WTC11 (cell line): ENCODE results near the gene CCDC3. TPM values are rescaled to one million over a fixed set of nuclear protein-coding genes. Genes with fewer than 3 reads are reported as not detected.

Source experiments
- ATAC-seq: fragments of 200-7000 bp; cut with Tn5 transposase; 2 replicates; pipeline ENCODE4 v1.10.0; 2021; ENCODE audit warnings: mild to moderate bottlenecking, moderate library complexity
- CTCF ChIA-PET: fragments of 300-600 bp; sonication (Branson Sonifier 250); formaldehyde crosslinking; loops from one replicate; lab custom pipeline; 2021; ENCODE audit warnings: antibody characterized with exemption; lab: Charles Lee
- POLR2A ChIA-PET: fragments of 350-600 bp; sonication (Branson Sonifier 250); formaldehyde crosslinking; loops from one replicate; lab custom pipeline; 2021; ENCODE audit warnings: antibody characterized with exemption; lab: Charles Lee
- DNase-seq: peaks from one replicate; pipeline ENCODE4 v3.0.0; 2021; ENCODE audit warnings: low spot score
- H3K27ac Mint-ChIP-seq: 2 replicates; pipeline ENCODE4 v1.8.0; 2021; ENCODE audit warnings: mixed read lengths
- H3K27me3 Mint-ChIP-seq: 2 replicates; pipeline ENCODE4 v1.8.0; 2021; ENCODE audit warnings: low read depth, mild to moderate bottlenecking, moderate library complexity, mixed read lengths
- H3K36me3 Mint-ChIP-seq: 2 replicates; pipeline ENCODE4 v1.8.0; 2021; ENCODE audit warnings: mixed read lengths
- H3K4me1 Mint-ChIP-seq: 2 replicates; pipeline ENCODE4 v1.8.0; 2022; ENCODE audit warnings: mixed read lengths
- H3K4me3 Mint-ChIP-seq: 2 replicates; pipeline ENCODE4 v1.8.0; 2021; ENCODE audit warnings: mild to moderate bottlenecking, moderate library complexity, mixed read lengths
- H3K9me3 Mint-ChIP-seq: 2 replicates; pipeline ENCODE4 v1.8.0; 2021; ENCODE audit warnings: mixed read lengths
- EMX1 ChIP-seq: fragments of 250-450 bp; sonication (Bioruptor Pico); IDR thresholded peaks from 2 replicates; pipeline ENCODE4 v1.8.0; 2021; ENCODE audit warnings: mild to moderate bottlenecking
- FOXK1 ChIP-seq: sonication (generic); formaldehyde crosslinking; IDR thresholded peaks from 2 replicates; pipeline ENCODE4 v1.8.0; 2022; ENCODE audit warnings: mild to moderate bottlenecking, moderate library complexity, missing genetic modification reagents
- GTF2I ChIP-seq: fragments of 250-450 bp; sonication (Bioruptor Pico); conservative IDR thresholded peaks from 2 replicates; pipeline ENCODE4 v1.4.0; 2021; ENCODE audit warnings: mild to moderate bottlenecking
- MYBL2 ChIP-seq: sonication (generic); formaldehyde crosslinking; IDR thresholded peaks from 2 replicates; pipeline ENCODE4 v1.8.1; 2023; ENCODE audit warnings: mild to moderate bottlenecking, moderate library complexity, missing genetic modification reagents
- NR1H2 ChIP-seq: sonication (generic); formaldehyde crosslinking; IDR thresholded peaks from 2 replicates; pipeline ENCODE4 v1.9.0; 2021; ENCODE audit warnings: mild to moderate bottlenecking, moderate library complexity, missing genetic modification reagents
- PRRX2 ChIP-seq: fragments of 250-450 bp; sonication (Bioruptor Pico); IDR thresholded peaks from 2 replicates; pipeline ENCODE4 v1.8.0; 2021; ENCODE audit warnings: mild to moderate bottlenecking
- SMAD4 ChIP-seq: sonication (generic); formaldehyde crosslinking; IDR thresholded peaks from 2 replicates; pipeline ENCODE4 v1.8.0; 2022; ENCODE audit warnings: mild to moderate bottlenecking, missing genetic modification reagents
- ZNF232 ChIP-seq: sonication (generic); formaldehyde crosslinking; IDR thresholded peaks from 2 replicates; pipeline ENCODE4 v1.8.0; 2022; ENCODE audit warnings: mild to moderate bottlenecking, missing genetic modification reagents
- total RNA-seq: library from RNA; stranded (reverse); gene quantifications from 3 replicates; pipeline ENCODE4 v1.2.3, GENCODE V29; 2021
- TF ChIP-seq, protein P1 (sequence below): sonication (generic); formaldehyde crosslinking; IDR thresholded peaks from 2 replicates; pipeline ENCODE4 v1.8.0; 2022; ENCODE audit warnings: mild to moderate bottlenecking, missing genetic modification reagents
- TF ChIP-seq, protein P2 (sequence below): fragments of 200-600 bp; IDR thresholded peaks from 2 replicates; pipeline ENCODE4 v1.8.0; 2022; ENCODE audit warnings: antibody characterized with exemption
- TF ChIP-seq, protein P3 (sequence below): sonication (generic); formaldehyde crosslinking; IDR thresholded peaks from 2 replicates; pipeline ENCODE4 v1.8.1; 2022; ENCODE audit warnings: low read depth, missing genetic modification reagents, borderline replicate concordance
- TF ChIP-seq, protein P4 (sequence below): fragments of 250-450 bp; sonication (Bioruptor Pico); IDR thresholded peaks from 2 replicates; pipeline ENCODE4 v1.9.0; 2021; ENCODE audit warnings: mild to moderate bottlenecking
- TF ChIP-seq, protein P5 (sequence below): fragments of 250-450 bp; sonication (Bioruptor Pico); IDR thresholded peaks from 2 replicates; pipeline ENCODE4 v1.9.0; 2021; ENCODE audit warnings: moderate library complexity, mild to moderate bottlenecking, inconsistent platforms, borderline replicate concordance
- TF ChIP-seq, protein P6 (sequence below): sonication (generic); formaldehyde crosslinking; IDR thresholded peaks from 2 replicates; pipeline ENCODE4 v1.8.0; 2022; ENCODE audit warnings: missing genetic modification reagents
- TF ChIP-seq, protein P7 (sequence below): sonication (generic); formaldehyde crosslinking; IDR thresholded peaks from 2 replicates; pipeline ENCODE4 v1.8.0; 2022; ENCODE audit warnings: mild to moderate bottlenecking, missing genetic modification reagents
- TF ChIP-seq, protein P8 (sequence below): sonication (generic); formaldehyde crosslinking; IDR thresholded peaks from 2 replicates; pipeline ENCODE4 v1.8.0; 2022; ENCODE audit warnings: mild to moderate bottlenecking, missing genetic modification reagents
- TF ChIP-seq, protein P9 (sequence below): fragments of 250-450 bp; sonication (Bioruptor Pico); IDR thresholded peaks from 2 replicates; pipeline ENCODE4 v1.9.0; 2021; ENCODE audit warnings: mild to moderate bottlenecking, borderline replicate concordance

CCDC3 gene
- total RNA-seq, 1 experiment from 2014 or later, result 3.5 TPM

DNA sequence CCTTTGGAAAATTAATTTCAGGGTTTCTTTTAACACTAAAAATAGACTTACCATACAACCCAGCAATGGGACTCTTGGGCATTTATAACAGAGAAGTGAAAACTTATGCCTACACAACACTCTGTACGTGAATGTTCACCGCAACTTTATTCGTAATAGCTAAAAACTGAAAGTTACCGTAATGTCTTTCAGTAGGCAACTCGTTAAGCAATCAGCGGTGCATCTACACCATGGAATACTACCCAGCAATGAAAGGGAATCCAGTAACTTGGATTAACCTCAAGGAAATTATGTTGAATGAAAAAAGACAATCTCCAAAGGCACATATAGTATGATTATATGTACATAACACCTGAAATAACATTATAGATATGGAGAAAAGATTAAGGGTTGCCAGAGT is 16.2 kb downstream of the CCDC3 start:
- no peaks in the 10 kb centered on the region for H3K36me3 Mint-ChIP-seq
- H3K27me3 Mint-ChIP-seq, result no peaks in the 10 kb centered on the region
- ATAC-seq (no peak), DNase-seq (no peak)
- CTCF ChIA-PET, result no interaction called here
- no peaks in the 10 kb centered on the region for H3K4me1 Mint-ChIP-seq
- H3K9me3 Mint-ChIP-seq, result peaks cover 13% of the 10 kb centered on the region
- H3K4me3 Mint-ChIP-seq, result no peak overlapping the region
- TF ChIP-seq PRRX2 (CRISPR knock-in tag) (no peak), SMAD4 (CRISPR knock-in tag) (no peak), MYBL2 (no peak), FOXK1 (CRISPR knock-in tag) (no peak), EMX1 (CRISPR knock-in tag) (no peak), GTF2I (no peak)
- TF ChIP-seq, protein P1, sequence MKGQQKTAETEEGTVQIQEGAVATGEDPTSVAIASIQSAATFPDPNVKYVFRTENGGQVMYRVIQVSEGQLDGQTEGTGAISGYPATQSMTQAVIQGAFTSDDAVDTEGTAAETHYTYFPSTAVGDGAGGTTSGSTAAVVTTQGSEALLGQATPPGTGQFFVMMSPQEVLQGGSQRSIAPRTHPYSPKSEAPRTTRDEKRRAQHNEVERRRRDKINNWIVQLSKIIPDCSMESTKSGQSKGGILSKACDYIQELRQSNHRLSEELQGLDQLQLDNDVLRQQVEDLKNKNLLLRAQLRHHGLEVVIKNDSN (CRISPR knock-in tag), result no peak
- TF ChIP-seq, protein P2, sequence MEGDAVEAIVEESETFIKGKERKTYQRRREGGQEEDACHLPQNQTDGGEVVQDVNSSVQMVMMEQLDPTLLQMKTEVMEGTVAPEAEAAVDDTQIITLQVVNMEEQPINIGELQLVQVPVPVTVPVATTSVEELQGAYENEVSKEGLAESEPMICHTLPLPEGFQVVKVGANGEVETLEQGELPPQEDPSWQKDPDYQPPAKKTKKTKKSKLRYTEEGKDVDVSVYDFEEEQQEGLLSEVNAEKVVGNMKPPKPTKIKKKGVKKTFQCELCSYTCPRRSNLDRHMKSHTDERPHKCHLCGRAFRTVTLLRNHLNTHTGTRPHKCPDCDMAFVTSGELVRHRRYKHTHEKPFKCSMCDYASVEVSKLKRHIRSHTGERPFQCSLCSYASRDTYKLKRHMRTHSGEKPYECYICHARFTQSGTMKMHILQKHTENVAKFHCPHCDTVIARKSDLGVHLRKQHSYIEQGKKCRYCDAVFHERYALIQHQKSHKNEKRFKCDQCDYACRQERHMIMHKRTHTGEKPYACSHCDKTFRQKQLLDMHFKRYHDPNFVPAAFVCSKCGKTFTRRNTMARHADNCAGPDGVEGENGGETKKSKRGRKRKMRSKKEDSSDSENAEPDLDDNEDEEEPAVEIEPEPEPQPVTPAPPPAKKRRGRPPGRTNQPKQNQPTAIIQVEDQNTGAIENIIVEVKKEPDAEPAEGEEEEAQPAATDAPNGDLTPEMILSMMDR, result no peak
- TF ChIP-seq, protein P3, sequence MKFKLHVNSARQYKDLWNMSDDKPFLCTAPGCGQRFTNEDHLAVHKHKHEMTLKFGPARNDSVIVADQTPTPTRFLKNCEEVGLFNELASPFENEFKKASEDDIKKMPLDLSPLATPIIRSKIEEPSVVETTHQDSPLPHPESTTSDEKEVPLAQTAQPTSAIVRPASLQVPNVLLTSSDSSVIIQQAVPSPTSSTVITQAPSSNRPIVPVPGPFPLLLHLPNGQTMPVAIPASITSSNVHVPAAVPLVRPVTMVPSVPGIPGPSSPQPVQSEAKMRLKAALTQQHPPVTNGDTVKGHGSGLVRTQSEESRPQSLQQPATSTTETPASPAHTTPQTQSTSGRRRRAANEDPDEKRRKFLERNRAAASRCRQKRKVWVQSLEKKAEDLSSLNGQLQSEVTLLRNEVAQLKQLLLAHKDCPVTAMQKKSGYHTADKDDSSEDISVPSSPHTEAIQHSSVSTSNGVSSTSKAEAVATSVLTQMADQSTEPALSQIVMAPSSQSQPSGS (CRISPR knock-in tag), result no peak
- POLR2A ChIA-PET, result no interaction called here
- H3K27ac Mint-ChIP-seq, result no peak overlapping the region

DNA sequence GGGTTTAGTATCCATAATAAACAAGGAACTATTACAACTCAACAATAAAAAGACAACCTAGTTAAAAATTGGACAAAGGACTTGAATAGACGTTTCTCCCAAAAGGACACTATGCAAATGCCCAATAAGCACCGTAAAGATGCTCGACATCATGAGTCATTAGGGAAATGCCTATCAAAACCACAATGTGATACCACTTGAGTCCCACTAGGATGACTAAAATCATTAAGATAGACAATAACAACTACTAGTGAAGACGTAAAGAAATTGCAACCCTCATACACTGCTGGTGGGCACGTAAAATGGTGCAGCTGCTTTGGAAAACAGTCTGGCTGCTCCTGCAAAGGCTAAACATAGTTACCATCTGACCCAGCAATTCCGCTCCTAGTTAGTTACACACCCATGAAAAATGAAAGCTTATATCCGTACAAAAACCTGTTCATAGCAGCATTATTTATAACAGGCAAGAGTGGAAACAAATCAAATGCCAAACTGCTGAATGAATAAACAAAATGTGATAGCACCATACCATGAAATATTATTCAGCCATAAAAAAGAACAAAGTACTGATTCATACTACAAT is 17.3 kb downstream of the CCDC3 start:
- Mint-ChIP-seq H3K27me3 (no peaks in the 10 kb centered on the region), H3K4me3 (no peak overlapping the region), H3K27ac (no peak overlapping the region), H3K4me1 (no peaks in the 10 kb centered on the region), H3K9me3 (peaks cover 13% of the 10 kb centered on the region), H3K36me3 (no peaks in the 10 kb centered on the region)
- DNase-seq (no peak), ATAC-seq (no peak)
- POLR2A ChIA-PET, result no interaction called here
- CTCF ChIA-PET, result no interaction called here
- TF ChIP-seq, protein P4, sequence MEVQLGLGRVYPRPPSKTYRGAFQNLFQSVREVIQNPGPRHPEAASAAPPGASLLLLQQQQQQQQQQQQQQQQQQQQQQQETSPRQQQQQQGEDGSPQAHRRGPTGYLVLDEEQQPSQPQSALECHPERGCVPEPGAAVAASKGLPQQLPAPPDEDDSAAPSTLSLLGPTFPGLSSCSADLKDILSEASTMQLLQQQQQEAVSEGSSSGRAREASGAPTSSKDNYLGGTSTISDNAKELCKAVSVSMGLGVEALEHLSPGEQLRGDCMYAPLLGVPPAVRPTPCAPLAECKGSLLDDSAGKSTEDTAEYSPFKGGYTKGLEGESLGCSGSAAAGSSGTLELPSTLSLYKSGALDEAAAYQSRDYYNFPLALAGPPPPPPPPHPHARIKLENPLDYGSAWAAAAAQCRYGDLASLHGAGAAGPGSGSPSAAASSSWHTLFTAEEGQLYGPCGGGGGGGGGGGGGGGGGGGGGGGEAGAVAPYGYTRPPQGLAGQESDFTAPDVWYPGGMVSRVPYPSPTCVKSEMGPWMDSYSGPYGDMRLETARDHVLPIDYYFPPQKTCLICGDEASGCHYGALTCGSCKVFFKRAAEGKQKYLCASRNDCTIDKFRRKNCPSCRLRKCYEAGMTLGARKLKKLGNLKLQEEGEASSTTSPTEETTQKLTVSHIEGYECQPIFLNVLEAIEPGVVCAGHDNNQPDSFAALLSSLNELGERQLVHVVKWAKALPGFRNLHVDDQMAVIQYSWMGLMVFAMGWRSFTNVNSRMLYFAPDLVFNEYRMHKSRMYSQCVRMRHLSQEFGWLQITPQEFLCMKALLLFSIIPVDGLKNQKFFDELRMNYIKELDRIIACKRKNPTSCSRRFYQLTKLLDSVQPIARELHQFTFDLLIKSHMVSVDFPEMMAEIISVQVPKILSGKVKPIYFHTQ, result no peak
- TF ChIP-seq ZNF232 (CRISPR knock-in tag) (no peak), NR1H2 (CRISPR knock-in tag) (no peak)
- TF ChIP-seq, protein P5, sequence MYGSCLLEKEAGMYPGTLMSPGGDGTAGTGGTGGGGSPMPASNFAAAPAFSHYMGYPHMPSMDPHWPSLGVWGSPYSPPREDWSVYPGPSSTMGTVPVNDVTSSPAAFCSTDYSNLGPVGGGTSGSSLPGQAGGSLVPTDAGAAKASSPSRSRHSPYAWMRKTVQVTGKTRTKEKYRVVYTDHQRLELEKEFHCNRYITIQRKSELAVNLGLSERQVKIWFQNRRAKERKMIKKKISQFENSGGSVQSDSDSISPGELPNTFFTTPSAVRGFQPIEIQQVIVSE (CRISPR knock-in tag), result no peak
- TF ChIP-seq, protein P6, sequence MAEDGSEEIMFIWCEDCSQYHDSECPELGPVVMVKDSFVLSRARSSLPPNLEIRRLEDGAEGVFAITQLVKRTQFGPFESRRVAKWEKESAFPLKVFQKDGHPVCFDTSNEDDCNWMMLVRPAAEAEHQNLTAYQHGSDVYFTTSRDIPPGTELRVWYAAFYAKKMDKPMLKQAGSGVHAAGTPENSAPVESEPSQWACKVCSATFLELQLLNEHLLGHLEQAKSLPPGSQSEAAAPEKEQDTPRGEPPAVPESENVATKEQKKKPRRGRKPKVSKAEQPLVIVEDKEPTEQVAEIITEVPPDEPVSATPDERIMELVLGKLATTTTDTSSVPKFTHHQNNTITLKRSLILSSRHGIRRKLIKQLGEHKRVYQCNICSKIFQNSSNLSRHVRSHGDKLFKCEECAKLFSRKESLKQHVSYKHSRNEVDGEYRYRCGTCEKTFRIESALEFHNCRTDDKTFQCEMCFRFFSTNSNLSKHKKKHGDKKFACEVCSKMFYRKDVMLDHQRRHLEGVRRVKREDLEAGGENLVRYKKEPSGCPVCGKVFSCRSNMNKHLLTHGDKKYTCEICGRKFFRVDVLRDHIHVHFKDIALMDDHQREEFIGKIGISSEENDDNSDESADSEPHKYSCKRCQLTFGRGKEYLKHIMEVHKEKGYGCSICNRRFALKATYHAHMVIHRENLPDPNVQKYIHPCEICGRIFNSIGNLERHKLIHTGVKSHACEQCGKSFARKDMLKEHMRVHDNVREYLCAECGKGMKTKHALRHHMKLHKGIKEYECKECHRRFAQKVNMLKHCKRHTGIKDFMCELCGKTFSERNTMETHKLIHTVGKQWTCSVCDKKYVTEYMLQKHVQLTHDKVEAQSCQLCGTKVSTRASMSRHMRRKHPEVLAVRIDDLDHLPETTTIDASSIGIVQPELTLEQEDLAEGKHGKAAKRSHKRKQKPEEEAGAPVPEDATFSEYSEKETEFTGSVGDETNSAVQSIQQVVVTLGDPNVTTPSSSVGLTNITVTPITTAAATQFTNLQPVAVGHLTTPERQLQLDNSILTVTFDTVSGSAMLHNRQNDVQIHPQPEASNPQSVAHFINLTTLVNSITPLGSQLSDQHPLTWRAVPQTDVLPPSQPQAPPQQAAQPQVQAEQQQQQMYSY (CRISPR knock-in tag), result no peak
- TF ChIP-seq, protein P7, sequence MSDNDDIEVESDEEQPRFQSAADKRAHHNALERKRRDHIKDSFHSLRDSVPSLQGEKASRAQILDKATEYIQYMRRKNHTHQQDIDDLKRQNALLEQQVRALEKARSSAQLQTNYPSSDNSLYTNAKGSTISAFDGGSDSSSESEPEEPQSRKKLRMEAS (CRISPR knock-in tag), result no peak
- TF ChIP-seq, protein P8, sequence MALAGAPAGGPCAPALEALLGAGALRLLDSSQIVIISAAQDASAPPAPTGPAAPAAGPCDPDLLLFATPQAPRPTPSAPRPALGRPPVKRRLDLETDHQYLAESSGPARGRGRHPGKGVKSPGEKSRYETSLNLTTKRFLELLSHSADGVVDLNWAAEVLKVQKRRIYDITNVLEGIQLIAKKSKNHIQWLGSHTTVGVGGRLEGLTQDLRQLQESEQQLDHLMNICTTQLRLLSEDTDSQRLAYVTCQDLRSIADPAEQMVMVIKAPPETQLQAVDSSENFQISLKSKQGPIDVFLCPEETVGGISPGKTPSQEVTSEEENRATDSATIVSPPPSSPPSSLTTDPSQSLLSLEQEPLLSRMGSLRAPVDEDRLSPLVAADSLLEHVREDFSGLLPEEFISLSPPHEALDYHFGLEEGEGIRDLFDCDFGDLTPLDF, result no peak
- TF ChIP-seq, protein P9, sequence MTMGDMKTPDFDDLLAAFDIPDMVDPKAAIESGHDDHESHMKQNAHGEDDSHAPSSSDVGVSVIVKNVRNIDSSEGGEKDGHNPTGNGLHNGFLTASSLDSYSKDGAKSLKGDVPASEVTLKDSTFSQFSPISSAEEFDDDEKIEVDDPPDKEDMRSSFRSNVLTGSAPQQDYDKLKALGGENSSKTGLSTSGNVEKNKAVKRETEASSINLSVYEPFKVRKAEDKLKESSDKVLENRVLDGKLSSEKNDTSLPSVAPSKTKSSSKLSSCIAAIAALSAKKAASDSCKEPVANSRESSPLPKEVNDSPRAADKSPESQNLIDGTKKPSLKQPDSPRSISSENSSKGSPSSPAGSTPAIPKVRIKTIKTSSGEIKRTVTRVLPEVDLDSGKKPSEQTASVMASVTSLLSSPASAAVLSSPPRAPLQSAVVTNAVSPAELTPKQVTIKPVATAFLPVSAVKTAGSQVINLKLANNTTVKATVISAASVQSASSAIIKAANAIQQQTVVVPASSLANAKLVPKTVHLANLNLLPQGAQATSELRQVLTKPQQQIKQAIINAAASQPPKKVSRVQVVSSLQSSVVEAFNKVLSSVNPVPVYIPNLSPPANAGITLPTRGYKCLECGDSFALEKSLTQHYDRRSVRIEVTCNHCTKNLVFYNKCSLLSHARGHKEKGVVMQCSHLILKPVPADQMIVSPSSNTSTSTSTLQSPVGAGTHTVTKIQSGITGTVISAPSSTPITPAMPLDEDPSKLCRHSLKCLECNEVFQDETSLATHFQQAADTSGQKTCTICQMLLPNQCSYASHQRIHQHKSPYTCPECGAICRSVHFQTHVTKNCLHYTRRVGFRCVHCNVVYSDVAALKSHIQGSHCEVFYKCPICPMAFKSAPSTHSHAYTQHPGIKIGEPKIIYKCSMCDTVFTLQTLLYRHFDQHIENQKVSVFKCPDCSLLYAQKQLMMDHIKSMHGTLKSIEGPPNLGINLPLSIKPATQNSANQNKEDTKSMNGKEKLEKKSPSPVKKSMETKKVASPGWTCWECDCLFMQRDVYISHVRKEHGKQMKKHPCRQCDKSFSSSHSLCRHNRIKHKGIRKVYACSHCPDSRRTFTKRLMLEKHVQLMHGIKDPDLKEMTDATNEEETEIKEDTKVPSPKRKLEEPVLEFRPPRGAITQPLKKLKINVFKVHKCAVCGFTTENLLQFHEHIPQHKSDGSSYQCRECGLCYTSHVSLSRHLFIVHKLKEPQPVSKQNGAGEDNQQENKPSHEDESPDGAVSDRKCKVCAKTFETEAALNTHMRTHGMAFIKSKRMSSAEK (CRISPR knock-in tag), result no peak
